ENCODE measurements around the gene ARHGAP24. TPM values are rescaled to one million over a fixed set of nuclear protein-coding genes. Genes with fewer than 3 reads are reported as not detected.
"Not testable (repeated sequence)": the region's sequence is repeated elsewhere in the genome, so short reads cannot be mapped to it uniquely, and the experiment has no call there.

The ARHGAP24 gene
- polyA plus RNA-seq, 4 donors = 109 to 126 (median 121) TPM

DNA sequence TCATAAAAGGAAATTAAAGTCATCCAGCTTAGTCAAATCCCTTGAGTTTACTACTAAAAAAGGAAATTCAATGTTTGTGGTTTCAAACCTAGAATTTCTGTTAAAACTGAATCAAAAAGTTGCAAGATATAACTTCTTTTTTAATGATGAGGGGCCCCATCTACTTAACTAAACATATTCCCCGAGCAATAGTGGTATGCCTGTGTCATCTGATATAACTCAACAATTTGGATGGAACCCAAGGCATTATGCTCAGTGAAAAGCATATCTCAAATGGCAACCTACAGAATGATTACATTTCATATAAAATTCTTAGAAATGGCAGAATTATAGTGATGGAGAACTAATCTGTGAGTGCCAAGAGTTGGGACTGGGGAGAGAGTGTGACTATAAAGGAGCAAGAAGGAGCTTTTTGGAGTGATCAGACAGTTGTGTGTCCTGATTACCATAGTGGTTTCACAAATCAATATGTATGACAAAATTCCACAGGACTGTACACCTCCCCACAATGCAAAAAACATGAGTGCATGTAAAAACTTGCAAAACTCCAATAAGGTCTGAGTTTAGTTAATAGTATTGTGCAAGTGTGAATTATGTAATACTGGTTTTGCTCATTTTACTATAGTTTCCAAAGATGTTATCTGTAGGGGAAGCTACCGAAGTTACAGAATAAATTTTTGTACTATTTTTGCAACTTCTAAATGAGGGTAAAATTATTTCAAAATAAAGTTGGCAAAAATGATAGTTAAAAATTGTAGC is 323.2 kb downstream of the ARHGAP24 start:
- DNase-seq (ENCODE audit: low read depth in 4 of 4, low spot score in 3 of 4) = no peak

GRCh38 chr4:85803856-85804255 is 328.9 kb downstream of the ARHGAP24 start:
- DNase-seq (ENCODE audit: low read depth in 4 of 4, low spot score in 3 of 4) = no peak

- DNase-seq (ENCODE audit: low read depth in 4 of 4, low spot score in 3 of 4) = no peak
Observed at GRCh38 chr4:85805891-85806290, 330.9 kb downstream of the ARHGAP24 start.

GRCh38 chr4:85806334-85806733 is 331.4 kb downstream of the ARHGAP24 start:
- no peak for DNase-seq (ENCODE audit: low read depth in 4 of 4, low spot score in 3 of 4)

DNA sequence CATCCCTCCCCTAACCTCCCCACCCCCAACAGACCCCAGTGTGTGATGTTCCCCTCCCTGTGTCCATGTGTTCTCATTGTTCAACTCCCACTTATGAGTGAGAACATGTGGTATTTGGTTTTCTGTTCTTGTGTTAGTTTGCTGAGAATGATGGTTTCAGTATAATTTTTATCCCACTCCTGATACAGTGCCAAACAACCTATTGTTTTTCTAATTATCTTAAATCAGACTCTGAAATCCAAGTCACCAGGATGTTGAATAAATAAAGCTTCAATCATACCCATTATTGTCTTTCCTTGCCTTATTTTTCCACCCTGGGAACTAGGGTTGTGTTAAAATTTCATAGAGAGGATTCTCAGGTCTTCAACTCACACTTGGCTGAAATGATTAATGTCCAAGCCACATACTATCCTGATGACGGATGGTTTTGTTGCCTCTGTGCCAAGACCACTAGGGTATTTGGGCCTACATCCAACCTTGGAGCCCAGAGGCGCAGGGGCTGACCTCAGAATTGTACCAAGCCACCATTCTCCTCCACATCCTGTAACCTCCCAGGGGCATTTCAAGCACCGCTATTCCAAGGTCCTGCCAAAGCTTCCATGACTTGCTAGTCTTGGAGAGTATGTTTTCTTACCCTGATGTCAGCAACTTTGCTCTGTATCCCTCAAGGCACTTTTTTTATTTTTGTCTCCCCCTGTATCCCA is 332.4 kb downstream of the ARHGAP24 start:
- no peak for DNase-seq (ENCODE audit: low read depth in 4 of 4, low spot score in 3 of 4)

- DNase-seq (ENCODE audit: low read depth in 4 of 4, low spot score in 3 of 4) = no peak
Observed at GRCh38 chr4:85808104-85808503, 333.2 kb downstream of the ARHGAP24 start.

GRCh38 chr4:85808864-85809263 is 333.9 kb downstream of the ARHGAP24 start:
- DNase-seq (ENCODE audit: low read depth in 4 of 4, low spot score in 3 of 4) = no peak

GRCh38 chr4:85812776-85813175 is 337.8 kb downstream of the ARHGAP24 start:
- DNase-seq (ENCODE audit: low read depth in 4 of 4, low spot score in 3 of 4) = no peak

DNA sequence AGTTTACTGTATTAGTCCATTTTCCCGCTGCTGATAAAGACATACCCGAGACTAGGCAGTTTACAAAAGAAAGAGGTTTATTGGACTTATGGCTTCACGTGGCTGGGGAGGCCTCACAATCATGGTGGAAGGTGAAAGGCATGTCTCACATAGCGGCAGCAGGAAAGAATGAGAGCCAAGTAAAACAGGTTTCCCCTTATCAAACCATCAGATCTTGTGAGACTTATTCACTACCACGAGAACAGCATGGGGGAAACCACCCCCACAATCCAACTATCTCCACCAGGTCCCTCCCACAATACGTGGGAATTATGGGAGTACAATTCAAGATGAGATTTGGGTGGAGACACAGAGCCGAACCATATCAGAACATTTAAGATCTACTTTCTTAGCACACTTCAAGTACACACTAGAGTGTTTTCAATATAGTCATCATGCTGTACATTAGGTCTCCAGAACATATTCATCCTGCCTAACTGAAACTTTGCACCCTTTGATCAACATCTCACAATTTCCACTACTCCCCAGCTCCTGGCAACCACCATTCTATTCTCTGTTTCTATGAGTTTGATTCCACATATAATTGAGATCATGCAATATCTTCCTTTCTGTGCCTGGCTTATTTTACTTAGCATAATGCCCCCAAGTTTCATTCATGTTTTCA is 341.0 kb downstream of the ARHGAP24 start:
- no peak for DNase-seq (ENCODE audit: low read depth in 4 of 4, low spot score in 3 of 4)

GRCh38 chr4:85818700-85819099 is 343.8 kb downstream of the ARHGAP24 start:
- no peak for DNase-seq (ENCODE audit: low read depth in 4 of 4, low spot score in 3 of 4)

DNA sequence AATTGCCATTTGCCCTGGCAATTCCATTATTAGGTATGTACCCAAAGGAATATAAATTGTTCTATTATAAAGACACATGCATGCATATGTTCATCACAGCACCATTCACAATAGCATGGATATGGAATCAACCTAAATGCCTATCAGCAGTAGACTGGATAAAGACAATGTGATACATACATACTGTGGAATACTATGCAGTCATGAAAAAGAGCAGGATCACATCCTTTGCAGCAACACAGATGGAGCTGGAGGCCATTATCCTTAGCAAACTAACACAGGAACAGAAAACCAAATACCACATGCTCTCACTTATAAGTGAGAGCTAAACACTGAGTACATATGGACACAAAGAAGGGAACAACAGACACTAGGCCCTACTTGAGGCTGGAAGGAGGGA is 345.2 kb downstream of the ARHGAP24 start:
- DNase-seq (ENCODE audit: low read depth in 4 of 4, low spot score in 3 of 4) = not testable (repeated sequence)

- no peak for DNase-seq (ENCODE audit: low read depth in 4 of 4, low spot score in 3 of 4)
Observed at GRCh38 chr4:85821688-85822455, 346.9 kb downstream of the ARHGAP24 start.

GRCh38 chr4:85823295-85823694 is 348.3 kb downstream of the ARHGAP24 start:
- DNase-seq (ENCODE audit: low read depth in 4 of 4, low spot score in 3 of 4) = no peak

DNA sequence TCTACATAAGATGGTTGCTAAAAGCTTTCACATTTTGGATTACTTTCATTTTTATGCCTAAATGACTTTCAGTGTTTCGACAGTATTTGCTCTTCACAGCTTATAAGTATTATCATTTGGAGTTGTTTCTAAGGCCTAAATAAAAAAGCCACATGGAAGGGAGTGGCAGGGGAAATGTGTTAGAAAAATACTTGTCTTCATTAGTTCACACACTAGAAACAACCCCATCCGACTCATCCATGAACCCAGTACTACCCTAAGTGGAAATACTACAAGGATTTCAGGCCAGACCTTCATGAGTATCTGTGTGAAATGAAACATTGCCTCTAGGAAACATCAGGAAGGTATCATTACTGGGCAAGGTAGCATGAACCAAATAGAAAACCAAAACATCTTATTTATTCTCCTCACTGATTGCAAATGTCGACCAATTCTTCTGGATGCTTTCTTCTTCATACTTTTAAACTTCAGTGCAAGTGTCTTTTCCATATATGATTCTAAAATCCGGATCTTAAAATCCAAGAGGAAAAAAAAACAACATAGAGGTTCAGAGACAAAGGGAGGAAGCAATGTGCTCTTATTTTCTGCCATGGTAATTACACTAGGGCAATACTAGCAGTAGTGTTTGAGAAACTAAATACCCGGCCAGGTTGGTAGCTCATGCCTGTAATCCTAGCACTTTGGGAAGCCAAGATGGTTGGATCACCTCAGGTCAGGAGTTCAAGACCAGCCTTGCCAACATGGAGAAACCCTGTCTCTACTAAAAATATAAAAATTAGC is 349.4 kb downstream of the ARHGAP24 start:
- no peak for DNase-seq (ENCODE audit: low read depth in 4 of 4, low spot score in 3 of 4)

DNA sequence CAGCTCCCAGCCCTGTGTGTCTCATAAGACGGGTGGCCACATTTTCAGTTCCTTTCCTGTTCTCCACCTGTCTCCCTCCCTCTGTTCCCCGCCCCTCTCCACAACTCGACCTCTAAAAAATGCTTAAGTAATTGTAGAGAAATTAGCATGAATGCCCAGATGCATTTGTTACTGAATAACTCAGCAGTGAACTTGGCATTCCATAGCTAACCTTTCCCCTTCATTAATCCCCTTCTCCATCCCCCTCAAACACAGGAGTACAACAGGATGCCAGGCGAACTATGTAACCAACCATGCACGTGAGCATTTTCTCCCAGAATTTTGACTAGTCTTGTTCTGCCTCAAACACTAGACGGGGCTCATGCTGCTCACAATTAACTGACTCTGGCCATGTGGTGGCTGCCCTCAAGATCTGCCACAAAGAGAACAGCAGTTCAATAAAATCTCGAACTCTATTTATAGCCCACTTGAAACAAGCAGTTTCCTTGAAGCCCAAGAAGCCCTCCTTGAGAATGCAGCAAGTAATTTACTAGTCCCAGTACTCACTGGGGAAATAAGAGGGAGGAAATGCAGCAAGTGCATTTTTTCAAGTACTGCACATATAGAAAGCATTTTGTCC is 351.2 kb downstream of the ARHGAP24 start:
- DNase-seq (ENCODE audit: low read depth in 4 of 4, low spot score in 3 of 4) = peak in 3 of 4 donors; percentile 84 to 91 (median 86)

DNA sequence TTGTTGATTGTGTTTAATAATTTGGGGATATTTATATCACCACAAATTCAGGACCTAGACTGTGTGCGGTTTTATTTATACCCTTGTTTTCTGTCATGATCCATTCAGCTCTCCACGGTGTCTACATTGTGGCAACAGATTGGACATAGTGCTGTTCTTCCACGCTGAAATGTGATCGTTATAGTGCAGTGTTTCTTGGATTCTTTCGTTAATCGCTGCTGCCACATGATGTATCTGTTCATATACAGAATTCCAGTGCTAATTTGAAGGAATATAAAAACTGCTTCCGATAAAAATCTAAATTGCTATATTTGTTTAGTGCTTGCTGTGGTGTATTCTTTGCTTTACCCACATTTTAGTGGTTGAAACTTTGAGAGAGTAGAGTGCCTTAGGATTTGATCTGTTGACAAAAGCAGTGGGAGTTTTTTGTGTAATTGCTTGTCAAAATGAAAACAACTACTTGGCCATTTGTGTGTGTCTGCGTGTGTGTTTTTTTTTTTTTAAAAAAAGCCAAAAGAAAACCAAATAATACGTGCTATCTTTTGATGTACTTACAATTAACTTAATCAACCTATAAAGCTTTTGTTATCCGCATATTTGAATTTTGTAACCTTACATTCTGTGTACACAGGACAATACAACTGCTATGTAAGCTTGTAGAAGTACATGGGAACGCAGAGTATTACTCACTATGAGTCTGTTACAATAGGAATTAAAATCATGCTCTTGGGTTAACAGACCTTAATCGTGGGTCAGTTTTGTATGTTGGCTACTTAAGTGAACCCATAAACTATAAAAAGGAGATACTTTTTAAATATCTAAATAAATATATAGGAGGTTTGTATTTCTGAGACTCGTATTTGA is 353.3 kb downstream of the ARHGAP24 start:
- DNase-seq (ENCODE audit: low read depth in 4 of 4, low spot score in 3 of 4) = no peak

GRCh38 chr4:85829276-85830051 is 354.5 kb downstream of the ARHGAP24 start:
- DNase-seq (ENCODE audit: low read depth in 4 of 4, low spot score in 3 of 4) = no peak

- no peak for DNase-seq (ENCODE audit: low read depth in 4 of 4, low spot score in 3 of 4)
Observed at GRCh38 chr4:85831647-85832046, 356.7 kb downstream of the ARHGAP24 start.

All from right renal pelvis (tissue), 4 donors.